ENCODE results near the gene SRA1. TPM values are rescaled to one million over a fixed set of nuclear protein-coding genes. Genes with fewer than 3 reads are reported as not detected.

The SRA1 gene
- total RNA-seq (2022; extraction: Qiagen RNA extraction; ENCODE audit: low read depth), result 37.6 to 53.3 TPM (median 45.8 TPM) in 5 replicates

GRCh38 chr5:140557136-140557805 lies at the start of gene SRA1:
Gene SRA1, minus strand, starts transcription at chr5:140557473. Its CDS starts 21 bp downstream, at chr5:140557452.

GRCh38 chr5:140564196-140565023 lies 7.1 kb upstream of the SRA1 start, which contains the start of the genes APBB3 and SLC35A4:
Gene APBB3, minus strand, starts transcription at chr5:140564598. Its CDS starts 353 bp downstream, at chr5:140564245.
Gene SLC35A4, plus strand, starts transcription at chr5:140564828. Its CDS starts 2,342 bp downstream, at chr5:140567170.

GRCh38 chr5:140547508-140548299 lies 9.6 kb downstream of the SRA1 start, which contains the start of gene EIF4EBP3:
Gene EIF4EBP3, plus strand, starts transcription at chr5:140547662. Its CDS starts 76 bp downstream, at chr5:140547738.

Other genes starting within 250 kb of the SRA1 start
- 6.5 to 7.8 TPM (median 7.5 TPM) in 5 replicates for gene HBEGF, start 210.9 kb downstream of the SRA1 start, total RNA-seq (2022; extraction: Qiagen RNA extraction; ENCODE audit: low read depth)
- 0.01 TPM in 1 of 5 replicates, not detected in the others for gene SLC4A9, start 197.3 kb downstream of the SRA1 start, total RNA-seq (2022; extraction: Qiagen RNA extraction; ENCODE audit: low read depth)
- gene ANKHD1, start 155.6 kb downstream of the SRA1 start, total RNA-seq (2022; extraction: Qiagen RNA extraction; ENCODE audit: low read depth), result 42.8 to 60.9 TPM (median 50.4 TPM) in 5 replicates
- 1.3 to 5.0 TPM (median 2.1 TPM) in 5 replicates for gene EIF4EBP3, start 9.8 kb downstream of the SRA1 start, total RNA-seq (2022; extraction: Qiagen RNA extraction; ENCODE audit: low read depth)
- gene APBB3, start 7.1 kb upstream of the SRA1 start, total RNA-seq (2022; extraction: Qiagen RNA extraction; ENCODE audit: low read depth), result 4.9 to 7.7 TPM (median 6.0 TPM) in 5 replicates
- gene SLC35A4, start 7.4 kb upstream of the SRA1 start, total RNA-seq (2022; extraction: Qiagen RNA extraction; ENCODE audit: low read depth), result 74.7 to 85.5 TPM (median 78.4 TPM) in 5 replicates
- 3.6 to 5.6 TPM (median 4.4 TPM) in 5 replicates for gene CD14, start 75.7 kb upstream of the SRA1 start, total RNA-seq (2022; extraction: Qiagen RNA extraction; ENCODE audit: low read depth)
- gene TMCO6, start 82.0 kb upstream of the SRA1 start, total RNA-seq (2022; extraction: Qiagen RNA extraction; ENCODE audit: low read depth), result 9.6 to 15.1 TPM (median 13.0 TPM) in 5 replicates
- gene NDUFA2, start 90.2 kb upstream of the SRA1 start, total RNA-seq (2022; extraction: Qiagen RNA extraction; ENCODE audit: low read depth), result 108 to 128 TPM (median 123 TPM) in 5 replicates
- 94.9 to 140 TPM (median 98.2 TPM) in 5 replicates for gene IK, start 90.4 kb upstream of the SRA1 start, total RNA-seq (2022; extraction: Qiagen RNA extraction; ENCODE audit: low read depth)
- 29.2 to 32.4 TPM (median 29.6 TPM) in 5 replicates for gene WDR55, start 107.4 kb upstream of the SRA1 start, total RNA-seq (2022; extraction: Qiagen RNA extraction; ENCODE audit: low read depth)
- 0.47 to 1.0 TPM (median 0.82 TPM) in 5 replicates for gene DND1, start 116.1 kb upstream of the SRA1 start, total RNA-seq (2022; extraction: Qiagen RNA extraction; ENCODE audit: low read depth)
- 81.3 to 85.6 TPM (median 83.4 TPM) in 5 replicates for gene HARS1, start 133.9 kb upstream of the SRA1 start, total RNA-seq (2022; extraction: Qiagen RNA extraction; ENCODE audit: low read depth)
- 34.5 to 44.5 TPM (median 38.9 TPM) in 5 replicates for gene HARS2, start 134.0 kb upstream of the SRA1 start, total RNA-seq (2022; extraction: Qiagen RNA extraction; ENCODE audit: low read depth)
- gene ZMAT2, start 143.0 kb upstream of the SRA1 start, total RNA-seq (2022; extraction: Qiagen RNA extraction; ENCODE audit: low read depth), result 81.8 to 121 TPM (median 90.3 TPM) in 5 replicates
- gene PCDHA1, start 228.7 kb upstream of the SRA1 start, total RNA-seq (2022; extraction: Qiagen RNA extraction; ENCODE audit: low read depth), result 0.12 to 0.23 TPM (median 0.21 TPM) in 5 replicates
- 0.03 to 0.10 TPM (median 0.05 TPM) in 5 replicates for gene PCDHA2, start 237.4 kb upstream of the SRA1 start, total RNA-seq (2022; extraction: Qiagen RNA extraction; ENCODE audit: low read depth)
- 0.74 to 1.1 TPM (median 0.91 TPM) in 5 replicates for gene PCDHA3, start 243.6 kb upstream of the SRA1 start, total RNA-seq (2022; extraction: Qiagen RNA extraction; ENCODE audit: low read depth)
- gene PCDHA4, start 249.6 kb upstream of the SRA1 start, total RNA-seq (2022; extraction: Qiagen RNA extraction; ENCODE audit: low read depth), result 1.4 to 2.0 TPM (median 1.7 TPM) in 5 replicates

Measured in A549 treated with CpdA at 1 μM for 4 hours (cell line).